ENCODE results near the gene PTGR3.

The PTGR3 gene

DNA sequence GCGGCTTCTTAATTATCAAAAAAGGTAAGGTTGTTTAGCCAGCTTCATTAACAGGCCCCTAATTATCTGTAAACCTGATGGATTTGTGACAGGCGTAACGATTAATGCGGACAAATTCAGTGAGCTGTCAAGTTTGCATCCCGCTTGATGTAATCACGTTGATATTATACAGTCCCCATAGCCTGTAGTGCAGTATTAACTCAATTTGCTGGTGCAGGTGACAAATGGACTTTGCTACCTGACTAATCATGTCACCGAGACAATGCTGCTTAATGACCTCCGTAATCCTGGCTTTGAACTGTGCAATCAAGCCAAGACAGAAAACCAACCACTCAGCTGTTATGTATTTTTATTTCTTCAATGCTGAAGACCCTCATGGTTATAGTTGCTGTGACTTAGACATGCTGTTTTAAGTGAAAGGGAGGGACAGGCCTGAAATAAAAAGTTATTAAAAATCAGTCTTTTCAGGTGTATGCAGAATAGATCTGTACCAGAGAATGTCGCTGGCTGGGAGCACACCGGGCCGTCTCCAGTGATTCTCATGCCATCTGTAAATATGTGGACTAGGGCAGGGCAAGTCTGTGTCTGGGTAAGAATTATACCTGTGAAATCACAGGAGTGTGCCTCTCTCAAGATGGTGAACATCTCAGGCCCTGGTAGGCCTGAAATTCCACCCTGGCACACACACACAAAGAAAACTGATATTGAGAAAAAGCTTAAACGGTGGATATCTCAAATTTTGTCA lies 6.0 kb upstream of the PTGR3 start:
- peak; percentile 17 to 41 for DNase-seq

DNA sequence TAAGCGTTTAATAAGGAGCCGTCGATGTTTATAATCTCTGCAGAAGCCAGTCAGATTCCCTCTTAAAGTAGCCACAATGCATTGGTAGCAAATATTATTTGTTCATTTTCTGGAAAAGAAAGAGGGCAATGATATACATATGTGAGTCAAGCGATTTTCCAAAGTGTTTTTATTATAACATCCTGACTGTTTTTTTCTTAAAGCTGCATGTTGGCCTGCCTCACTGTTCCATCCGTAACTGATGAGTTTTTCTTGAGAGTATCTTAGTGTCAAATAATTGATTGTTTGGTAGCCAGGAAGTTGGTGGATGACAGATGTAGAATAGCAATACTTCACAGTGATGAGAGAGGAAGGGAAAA lies 5.4 kb upstream of the PTGR3 start:
- no peak for DNase-seq

DNA sequence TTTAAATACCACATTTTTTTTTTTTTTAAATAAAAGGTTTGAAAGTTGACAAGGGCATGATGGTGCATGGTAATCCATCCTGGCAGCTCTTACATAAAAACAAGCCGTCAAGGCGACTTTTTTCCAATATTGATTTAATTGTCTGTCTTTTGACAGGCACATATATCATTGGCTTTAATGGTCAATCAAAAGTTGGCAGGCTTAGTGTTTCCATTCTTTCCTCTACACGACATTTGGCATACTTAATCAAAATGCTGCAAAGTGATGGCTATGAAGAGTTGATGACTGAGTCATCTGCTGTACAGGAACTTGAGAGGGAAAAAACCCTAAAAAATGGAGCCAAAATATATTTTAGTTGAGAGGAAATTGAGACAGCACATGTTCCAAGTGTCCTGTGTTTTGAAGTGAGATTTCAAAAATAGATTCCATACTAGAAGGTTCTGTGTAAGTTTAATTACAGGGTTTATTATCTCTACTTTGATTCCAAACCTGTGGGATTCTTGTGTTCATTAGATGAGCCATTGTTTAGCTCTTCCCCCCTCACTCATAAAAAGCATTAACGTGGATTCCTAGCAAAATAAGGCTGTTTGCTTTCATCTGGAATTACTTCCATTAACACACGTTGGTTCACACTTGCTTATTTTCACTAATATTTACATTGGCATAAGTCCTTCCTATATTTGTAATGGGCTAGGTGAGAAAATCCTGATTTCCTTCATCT lies 4.8 kb upstream of the PTGR3 start:
- no peak for DNase-seq

DNA sequence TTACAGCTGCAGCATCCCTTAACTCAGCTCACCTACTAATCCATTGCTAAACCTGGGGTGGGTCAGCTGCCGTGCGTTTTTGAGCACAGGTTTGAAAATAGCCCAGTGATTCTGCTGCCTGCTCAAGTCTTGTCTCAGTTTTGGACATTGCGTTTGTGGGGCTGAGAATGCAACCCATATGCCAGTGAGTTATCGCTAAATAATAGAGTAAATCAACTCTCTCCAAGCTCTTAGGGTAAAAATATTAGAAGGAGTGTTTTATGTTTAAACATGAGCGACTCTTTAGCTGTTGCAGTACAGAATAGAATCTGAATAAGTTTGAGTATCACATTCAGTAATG lies 3.8 kb upstream of the PTGR3 start:
- DNase-seq, result no peak

DNA sequence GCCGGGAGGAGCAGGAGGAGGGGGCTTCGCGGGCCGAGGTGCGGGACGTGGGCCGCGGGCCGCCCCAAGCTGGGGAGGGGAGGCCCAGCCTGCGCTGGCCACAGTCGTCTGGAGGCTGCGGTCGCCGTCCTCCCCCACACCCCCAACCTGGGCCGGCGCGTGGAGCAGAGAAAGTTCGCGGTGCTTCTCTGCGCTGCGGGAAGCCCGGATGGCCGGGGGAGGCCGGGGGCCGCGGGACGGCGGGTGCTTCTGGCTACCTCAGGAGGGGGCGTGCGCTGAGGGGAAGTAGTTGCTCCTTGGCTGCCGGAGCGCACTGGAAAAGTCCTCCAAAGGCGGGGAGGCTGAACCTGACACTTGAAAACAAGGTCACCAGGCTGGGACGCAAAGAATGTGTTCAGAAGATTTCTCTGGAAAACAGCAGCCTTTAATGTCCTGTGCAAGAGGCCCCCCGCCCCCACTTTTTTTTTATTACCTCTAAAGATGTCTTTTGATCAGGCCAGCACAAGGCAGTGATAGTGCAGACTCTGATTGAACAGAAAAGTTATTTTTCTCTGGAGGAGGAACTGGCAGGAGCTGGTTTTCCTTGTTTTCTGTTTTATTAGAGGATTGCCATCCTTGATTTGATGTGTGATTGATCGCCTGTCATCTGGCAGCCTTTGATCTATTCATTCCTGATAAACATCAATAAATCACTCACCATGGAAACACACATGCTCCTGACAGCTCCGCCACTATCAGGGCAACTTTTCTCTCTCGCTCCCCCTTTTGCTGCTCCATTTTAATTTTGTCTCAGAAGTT lies 3.2 kb upstream of the PTGR3 start:
- peak in 1 of 2 experiments; percentile 52 for DNase-seq

DNA sequence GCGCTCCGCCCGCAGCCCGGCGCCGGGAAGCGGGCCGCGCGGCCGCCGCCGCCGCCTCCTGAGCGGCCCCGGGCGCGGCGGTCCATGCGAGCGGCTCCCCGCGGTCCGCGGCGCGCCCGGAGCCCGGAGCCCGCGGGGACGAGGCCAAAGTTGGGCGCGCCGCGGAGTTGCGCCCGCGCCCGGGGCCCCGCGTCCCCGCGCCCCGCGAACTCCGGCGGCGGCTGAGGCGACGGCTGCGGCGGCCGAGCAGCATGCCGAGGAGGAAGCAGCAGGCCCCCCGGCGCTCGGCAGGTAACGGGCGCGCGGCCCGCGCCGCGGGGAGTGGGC lies 2.6 kb upstream of the PTGR3 start:
- DNase-seq, result no peak

DNA sequence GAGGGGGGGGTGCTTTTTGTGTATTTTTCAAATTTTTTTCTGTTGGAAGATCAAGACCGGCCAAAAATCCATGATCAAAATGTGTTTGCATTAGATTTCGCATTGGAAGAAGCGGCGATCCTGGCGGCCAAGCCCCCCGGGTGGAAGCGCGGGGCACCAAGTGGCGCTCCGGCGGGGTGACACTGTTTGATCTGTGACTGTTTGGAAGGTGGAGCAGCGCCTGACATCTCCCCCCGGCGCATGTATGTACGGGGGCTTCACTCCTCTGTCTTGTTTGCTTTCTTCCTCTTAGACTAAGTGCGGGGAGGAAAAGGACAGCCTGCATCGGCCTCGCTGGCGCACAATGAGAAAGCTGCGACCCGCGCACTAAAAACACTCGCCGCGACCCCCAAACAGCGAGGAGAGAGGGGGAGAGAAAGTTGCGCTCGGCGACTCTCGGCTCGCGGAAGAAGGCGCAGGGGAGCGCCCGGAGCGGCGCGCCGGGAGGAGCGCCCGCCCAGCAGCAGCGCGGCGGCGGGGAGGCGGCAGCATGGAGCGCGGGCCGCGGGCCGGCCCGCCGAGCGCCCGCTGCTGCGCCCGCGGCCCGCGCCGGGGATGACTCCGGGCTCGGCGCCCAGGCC lies 2.2 kb upstream of the PTGR3 start:
- peak in 1 of 2 experiments; percentile 34 for DNase-seq

DNA sequence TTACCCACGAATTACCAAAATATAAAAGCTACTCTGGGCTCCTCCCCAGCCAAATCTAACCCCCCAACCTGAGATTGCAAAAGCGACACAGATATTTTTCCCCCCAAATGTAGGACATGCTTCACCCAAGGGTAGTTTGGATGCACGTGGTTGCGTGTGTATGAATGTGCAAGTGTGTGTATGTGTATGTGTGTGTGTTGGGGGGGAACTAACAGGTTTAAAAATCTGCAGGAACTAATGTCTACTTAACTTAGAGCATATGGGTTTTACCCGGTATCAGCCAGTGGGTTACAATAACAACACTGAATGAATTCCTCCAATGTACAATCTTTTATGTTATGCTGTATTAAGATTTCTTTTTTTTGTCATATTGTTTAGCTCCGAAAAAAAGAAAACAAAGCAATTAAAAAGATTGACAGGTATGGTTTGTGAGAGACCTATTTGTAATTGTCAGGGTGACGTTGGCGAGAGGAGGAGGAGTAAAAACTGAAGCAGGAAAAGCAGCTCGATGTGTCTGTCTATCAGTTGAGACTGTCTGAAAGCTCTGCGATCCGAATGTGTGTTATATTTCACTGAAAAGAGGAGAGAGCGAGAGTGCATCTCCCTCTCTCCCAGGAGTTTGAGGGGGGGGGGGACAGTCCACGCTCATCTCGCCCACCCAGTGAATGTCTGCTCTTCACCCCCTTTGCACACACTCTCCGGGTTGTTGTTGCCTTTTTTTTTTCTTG lies 1.5 kb upstream of the PTGR3 start, which contains the start of gene TSHZ1:
Gene TSHZ1, plus strand, starts transcription at position 524 of the 728 bp plus-strand sequence. CDS start 1,080 bp downstream, outside the sequence.
- peak; percentile 84 to 91 for DNase-seq

DNA sequence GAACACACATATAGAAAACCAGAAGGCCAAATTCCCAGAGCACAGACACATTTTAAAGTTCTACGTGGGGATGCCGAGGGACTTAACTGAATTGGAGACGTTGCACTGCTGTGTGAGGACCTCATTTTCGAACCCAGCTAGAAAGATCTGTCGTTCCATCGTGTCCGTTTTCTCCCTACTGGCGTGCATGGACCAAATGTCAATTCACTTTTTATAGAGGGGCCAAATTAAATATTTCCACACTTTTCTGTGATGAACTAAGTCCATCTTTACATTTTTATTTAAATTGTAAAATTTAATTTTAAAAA lies 966 bp upstream of the PTGR3 start:
- peak; percentile 46 to 70 for DNase-seq

DNA sequence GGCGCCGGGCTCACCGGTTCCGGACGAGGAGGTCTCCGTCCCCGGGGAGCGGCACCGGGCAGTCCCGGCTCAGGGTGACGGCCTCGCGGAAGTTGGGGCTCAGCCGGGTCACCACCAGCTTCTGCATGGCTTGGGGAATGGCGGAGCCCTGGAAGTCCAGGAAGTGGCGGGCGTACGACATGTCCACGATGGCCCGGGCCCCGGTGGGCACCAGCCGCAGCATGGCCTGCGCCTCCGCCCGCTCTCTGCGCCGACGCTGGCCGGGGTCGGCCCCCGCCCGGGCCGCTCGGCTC lies 157 bp downstream of the PTGR3 start:
- no peak for DNase-seq

DNA sequence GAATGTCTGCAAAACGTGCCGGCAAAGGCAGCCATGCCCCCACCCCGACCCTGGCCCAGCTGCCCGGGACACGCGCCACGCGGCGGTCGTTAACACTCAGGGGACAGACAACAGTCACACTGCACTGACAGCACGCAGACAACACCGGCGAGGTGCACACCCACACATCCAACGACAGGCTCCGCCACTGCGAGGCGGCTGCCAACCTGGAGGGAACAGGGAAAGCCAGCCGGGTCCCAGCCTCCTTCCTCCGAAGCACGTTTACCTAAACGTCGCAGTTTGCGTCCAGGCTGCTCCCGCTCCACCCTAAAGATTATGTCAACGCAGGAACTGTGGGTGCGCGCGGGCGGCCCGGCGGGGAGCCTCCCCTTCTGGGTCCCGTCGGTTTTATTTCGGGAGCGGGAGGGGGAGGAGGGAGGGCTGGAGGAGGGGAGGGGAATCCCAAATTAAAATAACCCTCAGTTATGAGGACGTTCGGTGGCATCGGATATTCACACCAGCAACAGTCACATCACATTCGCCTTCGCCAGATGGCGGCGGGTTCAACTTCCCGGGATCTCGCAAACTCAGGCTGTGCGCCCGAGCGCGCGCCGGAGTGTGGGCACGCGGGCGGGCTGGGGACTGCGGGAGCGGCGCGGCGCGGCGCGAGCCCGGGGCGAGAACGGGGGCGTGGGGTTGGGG lies 644 bp downstream of the PTGR3 start:
- DNase-seq, result peak; percentile 53 to 71

DNA sequence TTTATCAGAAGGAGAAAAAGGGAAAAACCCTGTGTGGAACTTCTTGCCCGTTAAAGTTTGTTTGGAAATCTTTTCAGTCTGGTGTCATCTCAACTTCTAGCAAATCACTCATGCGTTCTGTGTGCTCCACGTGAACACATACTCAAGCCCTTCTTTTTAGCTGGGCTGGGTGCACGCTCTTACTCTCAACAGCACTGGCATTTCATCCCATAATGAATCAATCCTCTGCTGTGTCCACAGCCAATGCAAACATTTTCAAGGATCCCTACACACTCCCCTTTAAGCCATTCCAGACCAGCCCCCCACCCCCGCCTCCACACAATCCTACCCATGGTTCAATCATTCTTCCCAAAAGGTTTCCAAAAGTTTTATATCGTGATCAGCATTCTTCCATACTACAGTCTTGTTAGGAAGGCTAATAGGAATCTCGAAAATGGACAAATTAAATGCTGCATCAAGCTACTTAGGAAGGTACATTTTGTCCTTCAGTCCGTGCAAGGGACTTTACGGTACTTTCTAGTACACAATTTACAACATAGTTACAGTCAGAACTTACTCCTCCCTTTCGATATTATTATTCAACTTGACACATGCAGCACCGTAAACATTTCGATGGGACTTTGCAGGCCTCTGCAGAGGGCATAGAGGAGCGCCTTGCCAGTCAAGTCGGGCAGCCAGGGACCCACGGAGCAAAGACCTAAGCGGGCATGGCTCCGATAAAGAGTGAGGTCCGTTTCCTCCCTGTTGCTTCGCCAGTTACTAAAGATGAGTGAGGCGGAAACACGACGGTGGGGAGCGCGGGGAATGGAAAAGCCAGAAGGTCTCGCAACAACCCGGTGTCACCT lies 1.4 kb downstream of the PTGR3 start:
- peak; percentile 41 to 63 for DNase-seq

DNA sequence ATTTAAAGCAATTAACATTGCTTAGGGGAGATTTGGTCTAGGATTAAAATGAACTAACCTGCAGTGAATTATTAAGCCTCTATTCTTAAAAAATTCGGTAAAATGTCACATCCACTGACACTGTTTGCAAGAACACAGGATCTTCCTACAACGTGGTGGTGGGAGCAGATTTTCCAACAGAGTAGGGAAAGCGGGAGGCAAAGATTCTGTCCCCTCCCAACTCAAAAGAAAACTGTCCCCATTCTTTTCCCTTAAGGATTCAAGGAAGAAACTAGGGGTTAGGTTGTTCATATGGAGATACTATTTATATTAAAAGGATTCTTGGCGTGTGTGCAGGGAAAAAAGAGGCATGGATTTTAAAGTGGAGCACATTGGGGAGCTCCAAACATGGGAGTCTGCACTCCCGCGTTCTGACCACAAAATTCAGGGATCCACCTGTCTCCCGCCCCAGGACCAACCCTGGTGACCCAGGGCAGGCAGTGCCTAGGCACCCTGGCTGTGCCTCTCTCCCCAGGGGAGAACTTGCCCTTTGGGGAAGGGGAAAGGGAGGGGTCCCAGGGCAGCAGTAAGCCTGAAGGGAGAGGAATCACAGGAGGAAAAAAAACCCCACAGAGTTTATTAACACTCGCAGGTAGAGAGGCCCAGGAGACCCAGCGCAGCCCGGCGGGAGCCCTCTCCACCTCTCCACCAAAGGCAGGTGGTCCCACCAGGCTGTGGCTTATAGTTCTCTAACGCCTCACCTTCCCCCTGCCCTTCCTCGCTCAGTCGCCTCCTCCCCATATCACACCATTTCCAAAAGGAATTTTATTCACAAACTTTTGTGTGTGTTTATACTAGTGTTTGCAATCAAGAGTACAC lies 2.3 kb downstream of the PTGR3 start:
- DNase-seq, result peak; percentile 15 to 50

DNA sequence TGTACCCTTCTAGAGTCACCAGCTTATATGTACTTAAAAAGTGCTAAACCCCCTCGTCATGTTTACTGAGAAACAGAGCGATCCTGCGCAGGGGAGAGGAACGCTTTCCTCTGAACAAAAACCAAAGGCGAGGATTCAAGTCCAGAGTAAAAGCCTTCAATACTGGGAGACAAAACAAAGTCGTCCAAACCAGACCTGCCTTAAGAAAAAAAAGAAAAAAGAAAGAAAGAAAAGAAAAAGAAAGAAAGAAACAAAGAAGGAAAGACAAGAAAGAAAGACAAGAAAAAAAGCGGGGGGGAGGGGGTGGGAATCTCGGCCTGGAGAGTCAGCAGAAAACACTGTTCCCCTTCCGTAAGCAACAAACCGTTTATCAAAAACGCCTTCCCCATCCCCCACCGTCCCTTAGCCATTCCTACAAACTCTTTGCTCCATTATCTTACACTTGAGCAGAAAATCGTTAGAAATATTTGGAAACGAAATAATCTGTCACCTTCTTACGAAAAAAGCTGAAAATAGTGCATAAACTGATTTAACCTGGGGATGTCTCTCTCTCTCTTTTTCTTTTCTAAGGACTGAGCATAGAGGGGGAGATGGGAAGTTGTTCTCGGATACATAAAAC lies 3.3 kb downstream of the PTGR3 start:
- DNase-seq, result peak; percentile 44 to 61

DNA sequence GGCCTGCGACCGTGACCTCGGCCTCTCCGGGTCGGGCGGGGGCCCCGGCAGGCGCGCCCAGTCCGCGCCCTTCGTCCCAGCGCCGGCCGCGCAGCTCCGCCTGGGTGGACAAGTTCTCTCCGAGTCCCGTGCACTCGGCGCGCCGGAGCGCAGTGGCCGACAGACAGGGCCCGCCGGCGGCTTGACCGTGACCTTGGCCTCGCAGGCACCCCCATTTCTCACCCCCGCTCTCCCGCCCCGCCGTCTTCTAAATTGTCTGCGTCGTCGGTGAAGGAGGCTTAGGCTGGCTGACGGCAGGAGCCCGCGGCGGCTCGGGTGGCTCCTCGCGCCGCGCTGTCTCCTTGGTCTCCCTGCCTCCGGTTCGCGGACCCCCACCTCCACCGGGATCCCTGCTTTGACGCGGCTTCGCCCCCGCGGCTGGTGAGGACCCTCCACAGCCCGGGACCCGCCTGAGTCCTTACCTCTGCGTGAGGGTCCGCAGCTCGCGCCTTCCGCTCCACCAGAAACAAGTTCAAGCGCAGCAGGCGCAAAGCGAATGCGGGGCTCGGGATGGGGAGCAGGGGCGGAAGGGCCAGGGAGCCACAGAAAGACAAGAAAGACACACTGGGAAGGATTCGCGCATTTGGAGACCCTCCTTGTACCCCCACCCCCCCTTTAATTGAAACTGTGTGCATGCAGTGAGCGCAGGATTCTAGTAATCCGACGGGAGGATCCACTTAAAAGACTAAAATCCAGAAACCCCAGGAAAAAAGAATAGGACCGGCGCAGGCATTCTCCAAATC lies 4.0 kb downstream of the PTGR3 start:
- DNase-seq, result peak in 1 of 2 experiments; percentile 65

DNA sequence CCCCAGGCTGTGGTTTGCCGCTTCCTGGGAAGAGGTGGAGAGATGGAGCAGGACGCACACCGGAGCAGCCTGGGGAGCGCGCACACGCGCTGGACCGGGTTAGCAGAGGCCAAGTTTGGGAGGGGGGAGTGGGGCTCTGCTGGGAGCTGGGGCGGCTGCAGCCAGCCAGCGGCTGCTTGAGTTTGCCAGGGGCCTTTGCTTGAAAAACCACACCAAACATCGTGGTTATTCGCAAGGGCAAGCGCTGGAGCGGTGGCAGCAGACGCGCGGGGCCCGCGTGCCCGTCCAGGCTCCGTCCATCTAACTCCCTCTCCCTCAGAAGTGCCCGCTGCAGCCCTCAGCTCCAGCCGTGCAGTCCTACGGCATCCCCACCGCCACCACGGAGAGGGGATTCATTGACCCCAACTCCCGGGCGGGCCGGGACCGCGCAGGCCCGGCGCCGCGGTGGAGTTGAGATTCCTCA lies 4.6 kb downstream of the PTGR3 start:
- DNase-seq, result peak in 1 of 2 experiments; percentile 65

DNA sequence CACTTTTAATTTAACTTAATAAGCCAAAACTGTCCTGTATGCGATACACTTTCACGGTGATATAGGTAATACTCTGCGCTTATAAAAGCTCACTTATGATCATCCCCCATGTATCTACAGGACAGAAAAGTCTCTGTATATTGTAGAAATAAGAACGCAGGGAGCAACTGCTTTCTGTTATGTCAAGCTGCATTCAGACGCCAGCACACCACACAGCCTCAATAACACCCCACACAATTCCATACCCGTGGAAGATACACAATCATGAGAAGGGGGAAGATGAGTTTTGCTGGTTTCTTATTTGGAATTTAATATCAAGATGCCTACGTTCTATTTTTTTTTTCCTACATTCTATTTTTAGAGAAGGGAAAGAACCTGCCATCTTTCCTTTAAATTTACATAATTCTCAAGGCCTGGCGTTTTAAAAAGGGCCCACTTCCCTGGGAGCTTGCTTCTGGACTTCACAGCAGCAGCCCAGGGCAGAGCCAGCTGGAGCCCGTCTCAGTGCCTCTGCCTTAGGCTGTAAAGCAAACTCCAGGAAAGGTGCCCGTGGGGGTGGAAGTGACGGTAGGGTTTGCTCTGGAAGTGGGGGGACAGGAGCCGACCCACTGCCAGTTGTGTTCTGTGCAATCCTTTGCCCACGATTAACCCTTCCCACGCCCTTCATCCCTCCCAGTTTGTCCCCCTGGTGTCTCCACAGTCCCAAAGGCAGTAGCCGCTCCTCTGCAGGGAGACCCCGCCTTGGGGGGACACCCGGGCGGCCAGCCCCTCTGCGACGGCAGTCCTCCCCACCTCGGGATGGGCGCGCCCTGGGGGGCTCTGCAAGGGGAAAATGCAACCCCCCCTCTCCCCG lies 5.3 kb downstream of the PTGR3 start:
- DNase-seq, result peak; percentile 31 to 65

All from NCI-H526 (cell line).